Measurements from ENCODE around the gene ALOX12. TPM values are rescaled to one million over a fixed set of nuclear protein-coding genes. Genes with fewer than 3 reads are reported as not detected.
"Not testable (repeated sequence)": the region's sequence is repeated elsewhere in the genome, so short reads cannot be mapped to it uniquely, and the experiment has no call there.

The ALOX12 gene
- total RNA-seq, 1 donor from 2014 or later, result not detected

- Mint-ChIP-seq H3K4me1 (ENCODE audit: low read depth, unreplicated experiment) (peaks cover 8% of the 10 kb centered on the region), H3K27ac (ENCODE audit: unreplicated experiment) (no peak within 1 kb of the TSS), H3K4me3 (ENCODE audit: unreplicated experiment) (peak within 1 kb of the TSS; percentile 69), H3K27me3 (ENCODE audit: unreplicated experiment) (peaks cover 18% of the 10 kb centered on the region), H3K9me3 (ENCODE audit: unreplicated experiment) (peaks cover 4% of the 10 kb centered on the region), H3K36me3 (ENCODE audit: unreplicated experiment) (no peaks in the 10 kb centered on the region)
- DNase-seq, result peak; percentile 55
- no peak for TF ChIP-seq CTCF (IDR thresholded peaks at IDR 0.05; ENCODE audit: partially characterized antibody, unreplicated experiment)
Measured at GRCh38 chr17:7043497-7044198, 47.8 kb downstream of the ALOX12 start, which contains the start of gene SLC16A11. Gene SLC16A11, minus strand, starts transcription at chr17:7044092. Its CDS starts 579 bp downstream, at chr17:7043513.

GRCh38 chr17:7045492-7046126 lies 49.8 kb downstream of the ALOX12 start:
- Mint-ChIP-seq H3K36me3 (ENCODE audit: unreplicated experiment) (no peaks in the 10 kb centered on the region), H3K27ac (ENCODE audit: unreplicated experiment) (no peak overlapping the region), H3K27me3 (ENCODE audit: unreplicated experiment) (peaks cover 16% of the 10 kb centered on the region), H3K4me1 (ENCODE audit: low read depth, unreplicated experiment) (peaks cover 8% of the 10 kb centered on the region), H3K4me3 (ENCODE audit: unreplicated experiment) (peak overlapping the region; percentile 76), H3K9me3 (ENCODE audit: unreplicated experiment) (peaks cover 4% of the 10 kb centered on the region)
- DNase-seq, result no peak
- peak; percentile 68 for TF ChIP-seq CTCF (IDR thresholded peaks at IDR 0.05; ENCODE audit: partially characterized antibody, unreplicated experiment)

GRCh38 chr17:7046127-7046724 lies 50.4 kb downstream of the ALOX12 start:
- no peak for TF ChIP-seq CTCF (IDR thresholded peaks at IDR 0.05; ENCODE audit: partially characterized antibody, unreplicated experiment)
- peaks cover 2% of the 10 kb centered on the region for H3K9me3 Mint-ChIP-seq (ENCODE audit: unreplicated experiment)
- H3K36me3 Mint-ChIP-seq (ENCODE audit: unreplicated experiment), result no peaks in the 10 kb centered on the region
- DNase-seq, result peak; percentile 48
- H3K4me3 Mint-ChIP-seq (ENCODE audit: unreplicated experiment), result peak overlapping the region; percentile 76
- H3K27ac Mint-ChIP-seq (ENCODE audit: unreplicated experiment), result no peak overlapping the region
- peaks cover 8% of the 10 kb centered on the region for H3K4me1 Mint-ChIP-seq (ENCODE audit: low read depth, unreplicated experiment)
- peaks cover 14% of the 10 kb centered on the region for H3K27me3 Mint-ChIP-seq (ENCODE audit: unreplicated experiment)

DNA sequence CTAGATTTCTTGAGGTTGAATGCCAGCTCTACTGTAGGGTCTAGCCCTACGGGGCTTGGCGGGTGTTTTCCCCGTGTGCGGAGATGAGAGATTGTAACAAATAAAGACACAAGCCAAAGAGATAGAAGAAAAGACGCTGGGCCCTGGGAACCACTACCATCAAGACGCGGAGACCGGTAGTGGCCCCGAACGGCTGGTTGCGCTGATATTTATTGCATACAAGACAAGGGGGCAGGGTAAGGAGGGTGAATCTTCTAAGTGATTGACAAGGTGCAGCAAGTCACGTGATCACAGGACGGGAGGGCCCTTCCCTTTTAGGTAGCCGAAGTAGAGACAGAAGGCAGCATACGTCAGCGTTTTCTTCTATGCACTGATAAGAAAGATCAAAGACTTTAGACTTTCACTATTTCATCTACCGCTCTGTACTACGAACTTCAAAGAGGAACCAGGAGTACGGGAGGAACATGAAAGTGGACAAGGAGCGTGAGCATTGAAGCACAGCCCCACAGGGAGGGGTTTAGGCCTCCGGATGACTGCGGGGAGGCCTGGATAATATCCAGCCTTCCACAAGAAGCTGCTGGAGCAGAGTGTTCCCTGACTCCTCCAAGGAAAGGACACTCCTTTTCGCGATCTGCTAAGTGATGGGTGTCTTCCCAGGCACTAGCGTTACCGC lies 51.0 kb downstream of the ALOX12 start:
- not testable (repeated sequence) for H3K36me3 Mint-ChIP-seq (ENCODE audit: unreplicated experiment); H3K27me3 Mint-ChIP-seq (ENCODE audit: unreplicated experiment); H3K9me3 Mint-ChIP-seq (ENCODE audit: unreplicated experiment); DNase-seq; H3K4me1 Mint-ChIP-seq (ENCODE audit: low read depth, unreplicated experiment); H3K27ac Mint-ChIP-seq (ENCODE audit: unreplicated experiment)
- peak overlapping the region; percentile 76 for H3K4me3 Mint-ChIP-seq (ENCODE audit: unreplicated experiment)

DNA sequence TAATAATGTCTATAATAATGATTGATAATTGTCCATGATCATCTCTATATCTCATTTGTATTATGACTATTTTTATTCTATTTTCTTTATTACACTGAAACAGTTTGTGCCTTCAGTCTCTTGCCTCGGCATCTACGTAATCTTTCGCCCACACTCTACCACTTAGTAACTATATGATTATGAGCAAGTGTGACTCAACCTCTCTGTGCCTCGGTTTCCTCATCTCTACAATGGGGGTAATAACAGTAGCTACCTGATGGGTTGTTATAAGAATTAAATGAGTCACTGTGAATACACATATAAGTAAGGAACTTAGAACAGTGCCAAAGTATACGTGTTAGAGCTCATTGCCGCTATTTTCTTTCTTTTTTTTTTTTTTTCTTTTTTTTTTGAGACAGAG lies 51.7 kb downstream of the ALOX12 start:
- H3K4me1 Mint-ChIP-seq (ENCODE audit: low read depth, unreplicated experiment), result peaks cover 8% of the 10 kb centered on the region
- no peak for DNase-seq
- no peak overlapping the region for H3K27ac Mint-ChIP-seq (ENCODE audit: unreplicated experiment)
- no peak overlapping the region for H3K4me3 Mint-ChIP-seq (ENCODE audit: unreplicated experiment)
- H3K36me3 Mint-ChIP-seq (ENCODE audit: unreplicated experiment), result no peaks in the 10 kb centered on the region
- TF ChIP-seq CTCF (IDR thresholded peaks at IDR 0.05; ENCODE audit: partially characterized antibody, unreplicated experiment), result no peak
- peaks cover 5% of the 10 kb centered on the region for H3K27me3 Mint-ChIP-seq (ENCODE audit: unreplicated experiment)
- H3K9me3 Mint-ChIP-seq (ENCODE audit: unreplicated experiment), result peaks cover 2% of the 10 kb centered on the region
